GM12878 (cell line): ENCODE measurements around the gene NAV2. TPM values are rescaled to one million over a fixed set of nuclear protein-coding genes. Genes with fewer than 3 reads are reported as not detected.

Source experiments
- ATAC-seq: fragments of 200-7000 bp; cut with Tn5 transposase; 3 replicates; pipeline ENCODE4 v1.9.1; 2020; ENCODE audit warnings: mild to moderate bottlenecking, moderate library complexity
- BruUV-seq: library from RNA; stranded (reverse); fragments of 400-500 nt; replicated peaks from 2 replicates; lab custom pipeline; 2021; lab: Mats Ljungman, UMichigan
- CTCF ChIA-PET: fragments of 300-600 bp; sonication (Branson Sonifier 250); formaldehyde crosslinking; extraction: SDS; loops from one replicate; lab custom pipeline; 2021; ENCODE audit warnings: inconsistent platforms; lab: Yijun Ruan, JAX
- POLR2A ChIA-PET: fragments of 350-600 bp; formaldehyde crosslinking; extraction: SDS; loops from one replicate; lab custom pipeline; 2021; ENCODE audit warnings: inconsistent platforms; lab: Charles Lee
- RAD21 ChIA-PET: fragments of 300-600 bp; sonication (Branson Sonifier 250); formaldehyde crosslinking; loops from one replicate; lab custom pipeline; 2023; ENCODE audit warnings: antibody characterized with exemption; ENCODE audit not compliant: unreplicated experiment; lab: Charles Lee
- SMC1A ChIA-PET: fragments of 300-600 bp; sonication (Branson Sonifier 250); formaldehyde crosslinking; loops from one replicate; lab custom pipeline; 2023; ENCODE audit not compliant: unreplicated experiment, uncharacterized antibody; lab: Charles Lee
- DNase-seq: peaks from one replicate; pipeline ENCODE4 v3.0.0-alpha.2; 2011; ENCODE audit warnings: low read depth, low spot score
- FAIRE-seq: peaks from 3 replicates; lab custom pipeline; 2011; peaks lifted over from hg19 to GRCh38; lab: Jason Lieb, UNC
- H2AFZ ChIP-seq: 2 replicates; pipeline ENCODE4 v1.6.0; 2011; ENCODE audit warnings: low read depth, low read length, control low read depth; ENCODE audit not compliant: control insufficient read depth
- H3K27ac ChIP-seq: 2 replicates; pipeline ENCODE4 v1.5.1; 2011; ENCODE audit warnings: control low read depth; ENCODE audit not compliant: control insufficient read depth, insufficient read depth
- H3K27me3 ChIP-seq, 2 experiments: replicated peaks in 1 of 2; 2 replicates each; pipeline versions ENCODE4 v1.6.0 to v1.6.1; 2011; ENCODE audit warnings: low read length in 1 of 2; ENCODE audit not compliant: control insufficient read depth in 2 of 2, insufficient read depth in 2 of 2
- H3K36me3 ChIP-seq, 2 experiments: 2 replicates each; pipeline ENCODE4 v1.5.1; 2011; ENCODE audit warnings: low read length in 1 of 2; ENCODE audit not compliant: control insufficient read depth in 2 of 2, insufficient read depth in 2 of 2
- H3K4me1 ChIP-seq: 2 replicates; pipeline ENCODE4 v1.6.1; 2011; ENCODE audit warnings: mild to moderate bottlenecking, low read length, moderate library complexity, mixed read lengths; ENCODE audit not compliant: control insufficient read depth, insufficient read depth
- H3K4me2 ChIP-seq: 2 replicates; pipeline ENCODE4 v1.6.0; 2011; ENCODE audit warnings: control low read depth; ENCODE audit not compliant: control insufficient read depth, insufficient read depth
- H3K4me3 ChIP-seq: fragments of 200-600 bp; sonication (generic); 2 replicates; pipeline ENCODE4 v1.5.1; 2016
- H3K79me2 ChIP-seq: 2 replicates; pipeline ENCODE4 v1.6.0; 2011; ENCODE audit warnings: low read length; ENCODE audit not compliant: control insufficient read depth, insufficient read depth
- H3K9ac ChIP-seq: 2 replicates; pipeline ENCODE4 v1.8.0; 2011; ENCODE audit warnings: low read length, control low read depth, mixed read lengths; ENCODE audit not compliant: control insufficient read depth, insufficient read depth
- H3K9me3 ChIP-seq: replicated peaks from 3 replicates; pipeline ENCODE4 v1.5.1; 2011; ENCODE audit warnings: mild to moderate bottlenecking, low read length; ENCODE audit not compliant: control insufficient read depth, insufficient read depth
- H4K20me1 ChIP-seq: 2 replicates; pipeline ENCODE4 v1.6.0; 2011; ENCODE audit not compliant: control insufficient read depth, insufficient read depth
- EED ChIP-seq: sonication (generic); IDR thresholded peaks from 2 replicates; pipeline ENCODE4 v1.6.1; 2016; ENCODE audit warnings: antibody characterized with exemption, low read depth
- IKZF2 ChIP-seq, 2 experiments: fragments of 450-650 bp; IDR thresholded peaks; 2 replicates each; pipeline ENCODE4 v1.6.1; 2017; ENCODE audit warnings: mild to moderate bottlenecking in 2 of 2, moderate library complexity in 2 of 2
- MAX ChIP-seq: IDR thresholded peaks from 2 replicates; pipeline ENCODE4 v1.6.1; 2012; ENCODE audit warnings: low read depth, low read length, improper control_type of control experiment
- MTA3 ChIP-seq: IDR thresholded peaks from 2 replicates; pipeline ENCODE4 v1.6.1; 2012; ENCODE audit warnings: low read length, inconsistent platforms, borderline replicate concordance
- POU2F2 ChIP-seq: IDR thresholded peaks from 3 replicates; pipeline ENCODE4 v1.6.1; 2011; ENCODE audit warnings: low read depth, mild to moderate bottlenecking, low read length, borderline replicate concordance
- SMAD5 ChIP-seq: IDR thresholded peaks from 2 replicates; pipeline ENCODE4 v1.6.1; 2016; ENCODE audit warnings: antibody characterized with exemption, low read depth
- SP1 ChIP-seq: IDR thresholded peaks from one replicate; pipeline ENCODE4 v1.6.1; 2011; ENCODE audit warnings: low read depth, low read length
- SUPT20H ChIP-seq: IDR thresholded peaks from 2 replicates; pipeline ENCODE4 v1.6.1; 2011; ENCODE audit warnings: low read depth, mild to moderate bottlenecking, low read length, moderate library complexity, borderline replicate concordance; ENCODE audit not compliant: control insufficient read depth
- TBL1XR1 ChIP-seq: IDR thresholded peaks from 2 replicates; pipeline ENCODE4 v1.6.1; 2012; ENCODE audit warnings: low read depth, low read length, improper control_type of control experiment
- WGBS: methylation state at CpG from one replicate; pipeline ENCODE4 v1.1.6; 2016; ENCODE audit warnings: low lambda C conversion rate; ENCODE audit not compliant: insufficient replicate concordance, insufficient coverage; ENCODE audit errors: missing lambda C conversion rate; 5-methylcytosine and 5-hydroxymethylcytosine counted together
- in situ Hi-C: fragments of 300-500 bp; cut with MboI; formaldehyde crosslinking; loops from 9 replicates; pipeline ENCODE4 v1.14.3; 2018; ENCODE audit warnings: mixed read lengths
- intact Hi-C: fragments of 100-400 bp; cut with micrococcal nuclease; formaldehyde crosslinking; loops from one replicate; pipeline ENCODE4 v1.14.2; 2022; ENCODE audit not compliant: unreplicated experiment
- polyA plus RNA-seq, 11 experiments: library from polyadenylated mRNA; depleted of rRNA in 4 of 11; unstranded in 6 of 11; stranded (reverse) in 5 of 11; fragments of >200 nt; fragmentation: Nextera tagmentation in 4 of 11; fragmentation: Illumina TruSeq in 1 of 11; extraction: Ambion mirVana in 4 of 11; extraction: Trizol in 1 of 11; gene quantifications; 1 replicate in 1 of 11; 2 replicates in 10 of 11; pipeline versions ENCODE4 v1.2.1 to v1.2.3, GENCODE V29; 2011 to 2016; ENCODE audit warnings: inconsistent platforms in 2 of 11, missing spikeins in 2 of 11, low read depth in 1 of 11
- total RNA-seq, 4 experiments: library from RNA; depleted of rRNA in 3 of 4; stranded (reverse); fragments of >200 nt in 3 of 4; fragmentation: Illumina TruSeq in 1 of 4; extraction: Trizol in 1 of 4; gene quantifications; 2 replicates each; pipeline versions ENCODE4 v1.2.1 to v1.2.3, GENCODE V29; 2013 to 2021
- TF ChIP-seq, protein P1 (sequence below): fragments of 450-650 bp; IDR thresholded peaks from 2 replicates; pipeline ENCODE4 v1.6.1; 2017; ENCODE audit warnings: antibody characterized with exemption, mild to moderate bottlenecking, moderate library complexity

Gene NAV2
- total and polyA plus RNA-seq, 10 of the 15 experiments (the other 5 are each of a cell fraction or from before 2014, with no cell fraction given) = 0.35 to 6.1 (median 1.1) TPM

DNA sequence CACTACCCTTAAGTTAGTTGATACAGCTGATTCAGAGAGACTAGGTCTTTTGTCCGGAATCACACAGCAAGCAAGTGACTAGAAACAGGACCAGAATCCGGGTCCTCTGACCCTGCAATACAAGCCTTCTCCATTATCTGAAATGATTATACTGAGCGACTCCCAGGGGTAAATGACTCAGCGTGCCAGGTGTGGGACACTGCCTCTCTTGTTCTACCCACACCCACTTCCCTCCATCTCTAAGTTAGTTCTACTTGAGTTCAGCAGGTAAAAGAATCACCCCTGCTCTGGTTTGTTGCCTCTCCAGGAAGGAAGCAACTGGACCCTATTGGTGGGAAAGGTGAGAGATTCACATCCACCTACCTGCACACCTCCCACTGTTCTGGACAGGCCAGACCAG, 290.7 kb downstream of the NAV2 start:
- WGBS = 11% methylated on average over 4 of the region's 4 CpGs
- POLR2A ChIA-PET = no interaction called here
- H3K27me3 ChIP-seq = no peaks in the 10 kb centered on the region; a peak in 1 of 4 replicates
- no peaks in the 10 kb centered on the region for H3K36me3 ChIP-seq
- no peak overlapping the region for H3K4me2 ChIP-seq
- RAD21 ChIA-PET = no interaction called here
- CTCF ChIA-PET = no interaction called here
- TF ChIP-seq MTA3 (no peak), IKZF2 (IDR thresholded peaks at IDR 0.05) (no peak), POU2F2 (no peak), SUPT20H (no peak), SP1 (no peak), TBL1XR1 (no peak), SMAD5 (no peak), EED (no peak), MAX (no peak)
- TF ChIP-seq, protein P1, sequence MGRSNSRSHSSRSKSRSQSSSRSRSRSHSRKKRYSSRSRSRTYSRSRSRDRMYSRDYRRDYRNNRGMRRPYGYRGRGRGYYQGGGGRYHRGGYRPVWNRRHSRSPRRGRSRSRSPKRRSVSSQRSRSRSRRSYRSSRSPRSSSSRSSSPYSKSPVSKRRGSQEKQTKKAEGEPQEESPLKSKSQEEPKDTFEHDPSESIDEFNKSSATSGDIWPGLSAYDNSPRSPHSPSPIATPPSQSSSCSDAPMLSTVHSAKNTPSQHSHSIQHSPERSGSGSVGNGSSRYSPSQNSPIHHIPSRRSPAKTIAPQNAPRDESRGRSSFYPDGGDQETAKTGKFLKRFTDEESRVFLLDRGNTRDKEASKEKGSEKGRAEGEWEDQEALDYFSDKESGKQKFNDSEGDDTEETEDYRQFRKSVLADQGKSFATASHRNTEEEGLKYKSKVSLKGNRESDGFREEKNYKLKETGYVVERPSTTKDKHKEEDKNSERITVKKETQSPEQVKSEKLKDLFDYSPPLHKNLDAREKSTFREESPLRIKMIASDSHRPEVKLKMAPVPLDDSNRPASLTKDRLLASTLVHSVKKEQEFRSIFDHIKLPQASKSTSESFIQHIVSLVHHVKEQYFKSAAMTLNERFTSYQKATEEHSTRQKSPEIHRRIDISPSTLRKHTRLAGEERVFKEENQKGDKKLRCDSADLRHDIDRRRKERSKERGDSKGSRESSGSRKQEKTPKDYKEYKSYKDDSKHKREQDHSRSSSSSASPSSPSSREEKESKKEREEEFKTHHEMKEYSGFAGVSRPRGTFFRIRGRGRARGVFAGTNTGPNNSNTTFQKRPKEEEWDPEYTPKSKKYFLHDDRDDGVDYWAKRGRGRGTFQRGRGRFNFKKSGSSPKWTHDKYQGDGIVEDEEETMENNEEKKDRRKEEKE = no peak
- FAIRE-seq (no peak), DNase-seq (no peak), ATAC-seq (no peak)
- no peaks in the 10 kb centered on the region for H3K79me2 ChIP-seq
- no peak overlapping the region for H2AFZ ChIP-seq
- no peaks in the 10 kb centered on the region for H4K20me1 ChIP-seq
- no peak overlapping the region for H3K27ac ChIP-seq
- no peak overlapping the region for H3K9ac ChIP-seq
- H3K4me3 ChIP-seq = no peak overlapping the region
- no TSS peak for BruUV-seq
- H3K4me1 ChIP-seq = no peaks in the 10 kb centered on the region
- H3K9me3 ChIP-seq = no peaks in the 10 kb centered on the region
- in situ Hi-C loops = no loop called here
- intact Hi-C loops = no loop called here
- SMC1A ChIA-PET = no interaction called here
